CD4-positive, CD25-positive, alpha-beta regulatory T cell (primary cell): ENCODE data around the gene TMEM156. TPM values are rescaled to one million over a fixed set of nuclear protein-coding genes. Genes with fewer than 3 reads are reported as not detected.

Experiments
- ATAC-seq, 2 donors: fragments of 150-1000 bp; cut with Tn5 transposase; one replicate each; pipeline ENCODE4 v1.10.0; 2021; ENCODE audit warnings: low read depth in 2 of 2, moderate number of reproducible peaks in 2 of 2, moderate library complexity in 1 of 2
- DNase-seq, 3 donors: peaks; one replicate each; pipeline versions ENCODE4 v3.0.0 to v3.0.0-alpha.2; 2012 to 2022; ENCODE audit warnings: mixed read lengths in 1 of 3
- H3K27ac ChIP-seq: one replicate; pipeline ENCODE4 v1.7.0; 2013; ENCODE audit warnings: mild to moderate bottlenecking, low read length; ENCODE audit not compliant: insufficient read depth, poor library complexity, severe bottlenecking
- H3K27me3 ChIP-seq: one replicate; pipeline ENCODE4 v1.7.0; 2013; ENCODE audit warnings: low read length; ENCODE audit not compliant: control insufficient read depth, insufficient read depth
- H3K36me3 ChIP-seq: one replicate; pipeline ENCODE4 v1.7.0; 2013; ENCODE audit warnings: mild to moderate bottlenecking, low read length, moderate library complexity; ENCODE audit not compliant: control insufficient read depth, insufficient read depth
- H3K4me1 ChIP-seq: 2 replicates; pipeline ENCODE4 v1.7.0; 2013; ENCODE audit warnings: mild to moderate bottlenecking, low read length; ENCODE audit not compliant: insufficient read depth, control insufficient read depth, poor library complexity, severe bottlenecking
- H3K4me3 ChIP-seq: one replicate; pipeline ENCODE4 v1.7.0; 2013; ENCODE audit warnings: low read depth, mild to moderate bottlenecking, low read length, moderate library complexity
- H3K9me3 ChIP-seq, 2 experiments: 1 replicate in 1 of 2; 2 replicates in 1 of 2; pipeline ENCODE4 v1.7.0; 2013; ENCODE audit warnings: low read length in 2 of 2, mild to moderate bottlenecking in 1 of 2, moderate library complexity in 1 of 2; ENCODE audit not compliant: control insufficient read depth in 2 of 2
- H3K27ac Mint-ChIP-seq, 3 donors: one replicate each; pipeline ENCODE4 v1.8.0; 2020 to 2022; ENCODE audit warnings: mild to moderate bottlenecking in 3 of 3, mixed read lengths in 3 of 3, moderate library complexity in 2 of 3
- H3K27me3 Mint-ChIP-seq: one replicate; pipeline ENCODE4 v1.8.0; 2022; ENCODE audit warnings: mild to moderate bottlenecking, mixed read lengths
- H3K36me3 Mint-ChIP-seq: one replicate; pipeline ENCODE4 v1.8.0; 2020; ENCODE audit warnings: mixed read lengths
- H3K4me1 Mint-ChIP-seq, 4 donors: one replicate each; pipeline ENCODE4 v1.8.0; 2020 to 2022; ENCODE audit warnings: mixed read lengths in 4 of 4, mild to moderate bottlenecking in 1 of 4
- H3K4me3 Mint-ChIP-seq, 4 donors: one replicate each; pipeline ENCODE4 v1.8.0; 2020 to 2022; ENCODE audit warnings: mild to moderate bottlenecking in 4 of 4, mixed read lengths in 4 of 4, moderate library complexity in 3 of 4
- H3K9me3 Mint-ChIP-seq, 7 donors: one replicate each; pipeline ENCODE4 v1.8.0; 2020 to 2022; ENCODE audit warnings: mixed read lengths in 7 of 7, mild to moderate bottlenecking in 3 of 7, moderate library complexity in 2 of 7
- polyA plus RNA-seq, 4 donors: library from polyadenylated mRNA; unstranded; fragments of 300-500 nt; fragmentation: Illumina TruSeq; gene quantifications; one replicate each; pipeline ENCODE4 v1.2.3, GENCODE V29; 2021
- total RNA-seq: library from RNA; stranded (reverse); gene quantifications from one replicate; pipeline ENCODE4 v1.2.3, GENCODE V29; 2022

The TMEM156 gene
- total and polyA plus RNA-seq, 5 donors from 2014 or later = 8.4 to 24.3 (median 22.7) TPM

DNA sequence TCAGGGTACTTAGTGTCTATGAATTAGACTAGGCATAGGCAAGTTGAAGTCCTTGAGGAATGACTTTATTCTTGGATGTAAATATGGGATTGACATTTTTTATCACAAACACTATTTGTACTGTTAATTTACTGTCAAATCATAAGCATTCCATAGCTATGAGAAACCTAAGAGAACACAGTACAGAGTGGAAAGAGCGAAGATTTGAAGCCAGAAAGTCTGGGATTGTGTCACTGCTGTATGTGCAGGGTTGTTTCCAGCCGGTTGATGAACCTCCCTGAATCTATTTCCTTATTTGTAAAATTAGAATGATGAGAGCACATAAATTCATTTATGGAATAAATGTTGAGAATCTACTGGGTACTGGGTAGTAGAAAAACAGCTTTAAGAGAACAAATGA lies 15.5 kb upstream of the TMEM156 start:
- no peak overlapping the region for H3K27ac ChIP-seq
- peaks cover 37% of the 10 kb centered on the region for H3K4me1 ChIP-seq
- Mint-ChIP-seq H3K27ac (peak overlapping the region; percentile 5 to 71 (median 27)), H3K4me3 (peak overlapping the region; percentile 9 to 88 (median 52)), H3K9me3 (peaks cover 0 to 2% (median 0%) of the 10 kb centered on the region in 7 donors), H3K36me3 (no peaks in the 10 kb centered on the region), H3K27me3 (no peaks in the 10 kb centered on the region), H3K4me1 (peaks cover 38 to 67% (median 49%) of the 10 kb centered on the region in 4 donors)
- H3K27me3 ChIP-seq = no peaks in the 10 kb centered on the region
- no peaks in the 10 kb centered on the region for H3K36me3 ChIP-seq
- H3K4me3 ChIP-seq = peak overlapping the region; percentile 46
- no peaks in the 10 kb centered on the region for H3K9me3 ChIP-seq
- DNase-seq (no peak), ATAC-seq (no peak)

DNA sequence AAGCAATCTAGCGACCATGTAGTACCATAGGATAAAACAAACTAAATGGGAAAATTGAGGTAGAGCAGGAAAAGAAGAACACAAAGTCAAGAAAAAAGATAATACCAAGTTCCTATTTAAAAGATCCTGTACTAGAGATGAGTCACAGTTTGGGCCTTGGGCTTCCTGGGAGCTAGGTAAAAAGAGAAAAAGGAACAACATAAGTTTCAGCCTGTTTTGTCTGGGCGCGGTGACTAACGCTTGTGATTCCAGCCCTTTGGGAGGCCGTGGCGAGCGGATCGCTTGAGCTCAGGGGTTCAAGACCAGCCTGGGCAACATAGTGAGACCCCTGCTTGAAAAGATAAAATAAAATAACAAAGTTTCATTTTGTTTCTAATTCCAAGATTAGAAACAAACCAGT lies 14.0 kb upstream of the TMEM156 start:
- Mint-ChIP-seq H3K27me3 (no peaks in the 10 kb centered on the region), H3K27ac (peak overlapping the region; percentile 84 to 98 (median 88)), H3K9me3 (peaks cover 0 to 2% (median 0%) of the 10 kb centered on the region in 7 donors), H3K36me3 (no peaks in the 10 kb centered on the region), H3K4me1 (peaks cover 31 to 62% (median 46%) of the 10 kb centered on the region in 4 donors), H3K4me3 (peak overlapping the region; percentile 88 to 96 (median 94))
- Histone ChIP-seq H3K4me3 (peak overlapping the region; percentile 87), H3K36me3 (no peaks in the 10 kb centered on the region), H3K9me3 (no peaks in the 10 kb centered on the region), H3K4me1 (peaks cover 37% of the 10 kb centered on the region), H3K27ac (peak overlapping the region; percentile 86), H3K27me3 (no peaks in the 10 kb centered on the region)
- DNase-seq (no peak), ATAC-seq (no peak)

DNA sequence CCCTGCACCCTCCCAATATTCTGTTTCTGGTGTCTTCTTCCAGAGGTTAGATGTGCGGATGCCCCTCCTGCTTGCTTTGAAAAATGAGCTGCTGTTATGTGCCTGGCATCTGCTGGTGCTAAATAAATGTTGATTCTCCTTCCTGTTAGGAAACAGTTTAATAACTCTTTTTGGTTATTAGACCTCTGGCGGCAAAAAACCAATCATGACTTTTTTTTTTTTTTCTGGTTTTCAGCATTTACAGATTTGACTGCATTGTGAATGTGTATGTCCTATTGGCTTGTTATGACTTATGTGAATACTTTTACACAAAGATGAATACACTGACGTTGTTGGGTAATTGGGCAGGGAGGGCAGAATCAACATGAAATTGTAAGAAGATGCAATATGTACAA lies 13.6 kb upstream of the TMEM156 start:
- Mint-ChIP-seq H3K9me3 (peaks cover 0 to 2% (median 0%) of the 10 kb centered on the region in 7 donors), H3K36me3 (no peaks in the 10 kb centered on the region), H3K4me3 (peak overlapping the region; percentile 88 to 96 (median 94)), H3K27ac (peak overlapping the region; percentile 84 to 98 (median 88)), H3K27me3 (no peaks in the 10 kb centered on the region), H3K4me1 (peaks cover 27 to 60% (median 46%) of the 10 kb centered on the region in 4 donors)
- H3K9me3 ChIP-seq = no peaks in the 10 kb centered on the region
- no peaks in the 10 kb centered on the region for H3K27me3 ChIP-seq
- H3K27ac ChIP-seq = peak overlapping the region; percentile 86
- no peaks in the 10 kb centered on the region for H3K36me3 ChIP-seq
- peaks cover 37% of the 10 kb centered on the region for H3K4me1 ChIP-seq
- DNase-seq (peak; percentile 19 to 57 (median 56)), ATAC-seq (no peak)
- H3K4me3 ChIP-seq = peak overlapping the region; percentile 87

DNA sequence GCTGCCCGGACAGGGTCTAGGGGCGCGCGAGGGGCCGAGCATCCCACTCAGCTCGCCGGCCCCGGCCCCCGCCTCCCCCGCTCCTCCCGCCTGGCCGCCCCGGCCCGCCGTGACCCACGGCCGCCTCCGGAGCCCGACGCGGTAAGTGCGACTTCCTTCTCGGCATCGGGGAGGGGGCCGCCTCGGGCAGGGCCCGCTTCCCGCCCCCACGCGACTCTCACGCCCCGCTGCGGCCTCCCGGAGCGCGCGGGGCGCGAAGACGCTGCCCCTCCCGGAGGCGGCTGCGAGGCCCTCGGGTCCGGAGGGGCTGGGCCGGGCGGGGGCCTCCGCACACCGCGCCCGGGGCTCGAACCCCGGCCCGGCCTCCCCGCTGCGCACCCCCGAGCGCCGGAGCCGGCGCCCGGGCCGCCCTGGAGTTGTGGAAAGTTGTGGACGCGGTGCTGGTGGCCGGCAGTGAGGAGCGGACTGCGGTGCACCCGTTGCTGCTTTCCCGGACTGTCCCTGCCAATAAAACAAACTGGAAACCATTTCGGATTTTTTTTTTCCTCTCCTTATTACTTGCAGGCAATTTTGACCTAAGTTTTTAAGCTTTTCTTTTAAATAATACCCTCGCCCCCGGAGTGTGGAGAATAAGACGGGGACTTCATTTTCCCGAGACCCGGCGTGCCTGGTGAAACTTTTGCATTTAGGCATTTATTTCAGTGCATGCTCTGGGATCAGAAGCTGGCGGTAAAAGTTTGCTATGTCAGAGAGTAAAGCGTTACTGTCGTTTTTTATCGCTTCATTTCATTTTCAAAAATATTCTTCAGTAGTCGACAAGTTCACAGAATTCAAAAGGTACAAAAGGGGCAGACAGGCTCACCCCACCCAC lies 13.0 kb upstream of the TMEM156 start:
- H3K9me3 ChIP-seq = no peaks in the 10 kb centered on the region
- ATAC-seq (peak; percentile 22 to 35), DNase-seq (peak in 1 of 3 donors; percentile 55)
- Mint-ChIP-seq H3K27me3 (no peaks in the 10 kb centered on the region), H3K27ac (peak overlapping the region; percentile 84 to 98 (median 88)), H3K9me3 (peaks cover 0 to 2% (median 0%) of the 10 kb centered on the region in 7 donors), H3K36me3 (no peaks in the 10 kb centered on the region), H3K4me3 (peak overlapping the region; percentile 88 to 96 (median 94)), H3K4me1 (peaks cover 25 to 55% (median 45%) of the 10 kb centered on the region in 4 donors)
- peak overlapping the region; percentile 87 for H3K4me3 ChIP-seq
- no peaks in the 10 kb centered on the region for H3K36me3 ChIP-seq
- H3K4me1 ChIP-seq = peaks cover 37% of the 10 kb centered on the region
- H3K27me3 ChIP-seq = no peaks in the 10 kb centered on the region
- H3K27ac ChIP-seq = peak overlapping the region; percentile 86

DNA sequence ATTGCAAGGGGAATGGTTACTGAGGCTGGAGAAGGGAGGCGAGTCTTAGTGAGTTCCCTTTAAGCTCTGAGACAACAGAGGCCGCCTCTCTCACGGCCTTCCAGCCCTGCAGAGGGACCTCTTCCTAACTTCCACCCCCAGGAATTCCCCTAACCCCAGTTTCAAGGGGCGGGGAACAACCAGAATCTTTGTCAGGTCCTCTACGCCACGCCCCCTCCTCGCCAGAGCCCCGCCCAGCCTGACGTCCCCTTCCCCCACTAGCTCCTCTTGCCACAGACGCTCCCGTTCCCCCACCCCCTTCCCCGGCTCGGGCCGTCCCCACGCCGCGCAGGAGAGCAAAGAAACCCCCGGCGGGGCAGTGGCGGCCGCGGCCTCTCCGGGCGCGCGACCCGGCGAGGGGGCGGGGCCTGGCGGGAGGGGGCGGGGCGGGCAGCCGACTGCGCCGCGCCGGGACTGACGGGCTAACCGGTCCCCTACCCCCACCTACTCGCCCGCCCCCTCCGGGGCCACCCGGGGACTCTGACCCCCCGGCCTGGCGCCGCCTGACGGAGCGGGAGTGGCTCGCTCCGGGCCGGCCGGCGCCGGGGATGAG lies 12.3 kb upstream of the TMEM156 start:
- H3K27me3 Mint-ChIP-seq = no peaks in the 10 kb centered on the region
- H3K27ac Mint-ChIP-seq = peak overlapping the region; percentile 95 to 97 (median 97)
- H3K27me3 ChIP-seq = no peaks in the 10 kb centered on the region
- H3K9me3 ChIP-seq = no peaks in the 10 kb centered on the region
- ATAC-seq (peak; percentile 78 to 80), DNase-seq (peak; percentile 87 to 97 (median 88))
- peaks cover 0 to 2% (median 0%) of the 10 kb centered on the region in 7 donors for H3K9me3 Mint-ChIP-seq
- peak overlapping the region; percentile 92 to 98 (median 94) for H3K4me3 Mint-ChIP-seq
- H3K4me3 ChIP-seq = peak overlapping the region; percentile 90
- H3K27ac ChIP-seq = peak overlapping the region; percentile 86
- no peaks in the 10 kb centered on the region for H3K36me3 Mint-ChIP-seq
- H3K4me1 Mint-ChIP-seq = peaks cover 25 to 55% (median 45%) of the 10 kb centered on the region in 4 donors
- no peaks in the 10 kb centered on the region for H3K36me3 ChIP-seq
- peaks cover 37% of the 10 kb centered on the region for H3K4me1 ChIP-seq

DNA sequence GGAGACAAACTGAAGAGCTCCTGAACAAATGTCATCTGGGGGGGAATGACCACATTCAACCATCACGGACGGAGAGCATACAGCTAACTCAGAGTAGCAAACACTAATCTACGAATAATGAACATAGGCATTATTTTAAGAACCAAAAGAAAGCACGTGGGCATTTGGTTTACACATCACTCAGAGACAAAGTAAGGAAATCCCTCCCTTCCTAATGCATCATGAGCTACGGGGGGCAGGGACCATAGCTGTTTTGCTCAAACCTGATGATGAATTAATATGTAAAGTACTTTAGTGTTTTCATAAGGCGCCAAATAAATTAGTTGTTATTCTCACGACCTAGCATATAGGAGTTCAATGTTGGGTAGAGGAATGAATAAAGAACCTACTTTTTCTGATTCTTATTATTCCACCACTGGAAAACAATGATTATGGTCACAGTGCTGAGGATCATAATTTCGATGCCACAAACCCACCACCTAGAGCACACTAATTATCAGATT lies 11.7 kb upstream of the TMEM156 start:
- ATAC-seq (no peak), DNase-seq (peak in 1 of 3 donors; percentile 26)
- Mint-ChIP-seq H3K9me3 (peaks cover 0 to 2% (median 0%) of the 10 kb centered on the region in 7 donors), H3K4me1 (peaks cover 25 to 54% (median 44%) of the 10 kb centered on the region in 4 donors), H3K4me3 (peak overlapping the region; percentile 92 to 98 (median 94)), H3K27ac (peak overlapping the region; percentile 95 to 97 (median 97)), H3K27me3 (no peaks in the 10 kb centered on the region), H3K36me3 (no peaks in the 10 kb centered on the region)
- Histone ChIP-seq H3K27ac (peak overlapping the region; percentile 86), H3K36me3 (no peaks in the 10 kb centered on the region), H3K4me3 (peak overlapping the region; percentile 90), H3K27me3 (no peaks in the 10 kb centered on the region), H3K4me1 (peaks cover 36% of the 10 kb centered on the region), H3K9me3 (no peaks in the 10 kb centered on the region)

DNA sequence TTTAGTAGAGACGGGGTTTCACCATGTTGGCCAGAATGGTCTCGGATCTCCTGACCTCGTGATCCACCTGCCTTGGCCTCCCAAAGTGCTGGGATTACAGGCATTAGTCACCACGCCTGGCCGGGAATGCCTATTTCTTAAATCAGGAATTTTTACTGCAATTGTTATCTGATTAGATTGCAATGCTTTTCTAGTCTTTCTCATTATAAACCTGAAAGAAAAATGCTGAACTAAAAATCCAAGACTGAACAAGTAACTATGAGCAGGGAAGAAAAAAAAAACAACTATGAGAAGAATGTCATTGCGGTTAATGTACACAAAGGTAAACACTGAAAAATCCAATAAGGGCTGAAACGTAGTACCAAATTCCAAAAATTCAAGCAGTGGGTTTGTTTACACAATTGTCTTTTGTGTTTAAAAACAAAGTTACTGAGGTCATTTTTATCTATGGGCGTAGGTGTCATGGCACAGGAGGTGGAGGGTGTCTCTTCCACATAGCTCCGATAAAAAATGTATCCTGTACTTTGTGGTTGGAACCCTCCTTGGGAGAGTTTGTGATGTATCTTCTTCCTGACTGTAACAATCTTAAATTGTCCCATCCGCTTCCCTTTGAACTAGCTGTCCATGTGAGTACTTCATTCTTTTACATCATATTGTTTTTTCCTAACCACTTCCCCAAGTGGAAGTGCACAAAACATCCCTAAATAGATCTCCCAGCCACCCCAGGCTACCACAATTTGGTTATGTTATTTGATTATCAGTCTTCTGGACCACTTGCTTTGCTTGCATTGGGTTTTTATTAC lies 11.1 kb upstream of the TMEM156 start:
- Mint-ChIP-seq H3K36me3 (no peaks in the 10 kb centered on the region), H3K27me3 (no peaks in the 10 kb centered on the region), H3K27ac (peak overlapping the region; percentile 95 to 97 (median 97)), H3K9me3 (peaks cover 0 to 2% (median 0%) of the 10 kb centered on the region in 7 donors), H3K4me1 (peaks cover 22 to 47% (median 38%) of the 10 kb centered on the region in 4 donors), H3K4me3 (peak overlapping the region; percentile 92 to 98 (median 94))
- H3K27ac ChIP-seq = peak overlapping the region; percentile 86
- ATAC-seq (no peak), DNase-seq (no peak)
- no peaks in the 10 kb centered on the region for H3K9me3 ChIP-seq
- H3K36me3 ChIP-seq = no peaks in the 10 kb centered on the region
- peaks cover 31% of the 10 kb centered on the region for H3K4me1 ChIP-seq
- H3K4me3 ChIP-seq = peak overlapping the region; percentile 90
- H3K27me3 ChIP-seq = no peaks in the 10 kb centered on the region
